ENCODE measurements around the gene FANCG. TPM values are rescaled to one million over a fixed set of nuclear protein-coding genes. Genes with fewer than 3 reads are reported as not detected.
A peak's percentile ranks its signal among the peaks of the same experiment; 100 is the strongest.

The FANCG gene
- total RNA-seq, 1 donor, result 10.9 TPM

GRCh38 chr9:35112257-35113020 is 32.7 kb upstream of the FANCG start:
- H4K20me1 ChIP-seq (ENCODE audit: insufficient read depth, low read length), result peaks cover 25% of the 10 kb centered on the region
- peak overlapping the region; percentile 65 for H3K4me3 ChIP-seq (ENCODE audit: insufficient read depth, low read length)
- H3K79me2 ChIP-seq (ENCODE audit: insufficient read depth, low read length), result peaks cover 51% of the 10 kb centered on the region
- H3K4me2 ChIP-seq (ENCODE audit: insufficient read depth, low read length), result peak overlapping the region; percentile 86
- peak overlapping the region; percentile 90 for H3K27ac ChIP-seq (ENCODE audit: low read depth, low read length)
- peaks cover 59% of the 10 kb centered on the region for H3K4me1 ChIP-seq (ENCODE audit: insufficient read depth, low read length)
- H3K36me3 ChIP-seq (ENCODE audit: insufficient read depth, low read length), result peaks cover 16% of the 10 kb centered on the region
- DNase-seq (ENCODE audit: insufficient read length, low spot score, missing footprints), result peak; percentile 95
- peak overlapping the region; percentile 8 for H2AFZ ChIP-seq (ENCODE audit: low read length)
- H3K9me3 ChIP-seq (ENCODE audit: low read depth, low read length), result no peaks in the 10 kb centered on the region
- no peak for TF ChIP-seq CTCF (IDR thresholded peaks at IDR 0.05; ENCODE audit: extremely low read depth, low read depth, low read length)
- no peaks in the 10 kb centered on the region for H3K27me3 ChIP-seq (ENCODE audit: insufficient read depth, low read length)

GRCh38 chr9:35111001-35111933 is 31.5 kb upstream of the FANCG start:
- Histone ChIP-seq H3K27ac (ENCODE audit: low read depth, low read length) (peak overlapping the region; percentile 90), H3K36me3 (ENCODE audit: insufficient read depth, low read length) (peaks cover 26% of the 10 kb centered on the region), H3K4me3 (ENCODE audit: insufficient read depth, low read length) (peak overlapping the region; percentile 94), H3K4me2 (ENCODE audit: insufficient read depth, low read length) (peak overlapping the region; percentile 96), H3K4me1 (ENCODE audit: insufficient read depth, low read length) (peaks cover 51% of the 10 kb centered on the region), H4K20me1 (ENCODE audit: insufficient read depth, low read length) (peaks cover 27% of the 10 kb centered on the region), H3K9me3 (ENCODE audit: low read depth, low read length) (no peaks in the 10 kb centered on the region), H3K79me2 (ENCODE audit: insufficient read depth, low read length) (peaks cover 59% of the 10 kb centered on the region), H2AFZ (ENCODE audit: low read length) (peak overlapping the region; percentile 40), H3K27me3 (ENCODE audit: insufficient read depth, low read length) (no peaks in the 10 kb centered on the region)
- TF ChIP-seq CTCF (IDR thresholded peaks at IDR 0.05; ENCODE audit: extremely low read depth, low read depth, low read length), result no peak
- DNase-seq (ENCODE audit: insufficient read length, low spot score, missing footprints), result peak; percentile 99

GRCh38 chr9:35110327-35110761 is 30.6 kb upstream of the FANCG start:
- Histone ChIP-seq H3K36me3 (ENCODE audit: insufficient read depth, low read length) (peaks cover 36% of the 10 kb centered on the region), H3K4me2 (ENCODE audit: insufficient read depth, low read length) (peak overlapping the region; percentile 96), H3K9me3 (ENCODE audit: low read depth, low read length) (no peaks in the 10 kb centered on the region), H3K4me3 (ENCODE audit: insufficient read depth, low read length) (peak overlapping the region; percentile 94), H2AFZ (ENCODE audit: low read length) (no peak overlapping the region), H3K27me3 (ENCODE audit: insufficient read depth, low read length) (no peaks in the 10 kb centered on the region), H3K79me2 (ENCODE audit: insufficient read depth, low read length) (peaks cover 62% of the 10 kb centered on the region), H3K27ac (ENCODE audit: low read depth, low read length) (peak overlapping the region; percentile 67), H3K4me1 (ENCODE audit: insufficient read depth, low read length) (peaks cover 48% of the 10 kb centered on the region), H4K20me1 (ENCODE audit: insufficient read depth, low read length) (peaks cover 27% of the 10 kb centered on the region)
- TF ChIP-seq CTCF (IDR thresholded peaks at IDR 0.05; ENCODE audit: extremely low read depth, low read depth, low read length), result no peak
- DNase-seq (ENCODE audit: insufficient read length, low spot score, missing footprints), result peak; percentile 96
